OCI-LY7 (cell line): ENCODE results near the gene NF1. TPM values are rescaled to one million over a fixed set of nuclear protein-coding genes. Genes with fewer than 3 reads are reported as not detected.

ENCODE experiments used
- BruUV-seq: library from RNA; stranded (reverse); fragments of 400-500 nt; replicated peaks from 2 replicates; lab custom pipeline; 2021; lab: Mats Ljungman, UMichigan
- CTCF ChIA-PET: fragments of 300-600 bp; sonication (Branson Sonifier 250); formaldehyde crosslinking; loops from one replicate; lab custom pipeline; 2022; ENCODE audit warnings: antibody characterized with exemption; ENCODE audit not compliant: unreplicated experiment; lab: Charles Lee
- POLR2A ChIA-PET: fragments of 300-600 bp; sonication (Branson Sonifier 250); formaldehyde crosslinking; loops from one replicate; lab custom pipeline; 2022; ENCODE audit warnings: antibody characterized with exemption; lab: Charles Lee
- DNase-seq: peaks from one replicate; pipeline ENCODE4 v3.0.0-alpha.2; 2015; ENCODE audit warnings: low spot score
- H2AFZ ChIP-seq: fragments of 200-600 bp; sonication (generic), shearing (Covaris generic); 2 replicates; pipeline ENCODE4 v1.6.1; 2014; ENCODE audit warnings: mild to moderate bottlenecking, antibody characterized with exemption, low read length, moderate library complexity
- H3K27ac ChIP-seq: fragments of 200-600 bp; sonication (generic); 2 replicates; pipeline ENCODE4 v1.5.1; 2014; ENCODE audit warnings: mixed run types, low read depth, mild to moderate bottlenecking, moderate library complexity, low read length, inconsistent platforms; ENCODE audit not compliant: poor library complexity, severe bottlenecking
- H3K36me3 ChIP-seq: fragments of 200-600 bp; sonication (generic); 2 replicates; pipeline ENCODE4 v1.6.1; 2014; ENCODE audit warnings: mild to moderate bottlenecking, antibody characterized with exemption, low read length, moderate library complexity, mixed read lengths; ENCODE audit not compliant: insufficient read depth
- H3K4me1 ChIP-seq: fragments of 200-600 bp; sonication (generic); 2 replicates; pipeline ENCODE4 v1.5.1; 2014; ENCODE audit warnings: mild to moderate bottlenecking, low read length; ENCODE audit not compliant: insufficient read depth, poor library complexity, severe bottlenecking
- H3K4me2 ChIP-seq: fragments of 200-600 bp; sonication (generic); 2 replicates; pipeline ENCODE4 v1.6.1; 2014; ENCODE audit warnings: mild to moderate bottlenecking, low read length
- H3K4me3 ChIP-seq: fragments of 200-600 bp; sonication (generic); 2 replicates; pipeline ENCODE4 v1.5.1; 2014; ENCODE audit warnings: mild to moderate bottlenecking, low read depth, low read length; ENCODE audit not compliant: poor library complexity, severe bottlenecking
- H3K79me2 ChIP-seq: fragments of 200-600 bp; sonication (generic); 2 replicates; pipeline ENCODE4 v1.6.1; 2016; ENCODE audit warnings: low read depth, mild to moderate bottlenecking, low read length, moderate library complexity, mixed read lengths; ENCODE audit not compliant: insufficient read depth
- H3K9me2 ChIP-seq: fragments of 200-600 bp; sonication (generic); 2 replicates; pipeline ENCODE4 v1.6.1; 2016; ENCODE audit warnings: mild to moderate bottlenecking, low read length, mixed read lengths; ENCODE audit not compliant: insufficient read depth
- H3K9me3 ChIP-seq: fragments of 200-600 bp; sonication (generic); 2 replicates; pipeline ENCODE4 v1.6.1; 2014; ENCODE audit warnings: mild to moderate bottlenecking, mixed run types, low read length, mixed read lengths
- H4K20me1 ChIP-seq: fragments of 200-600 bp; sonication (generic); 2 replicates; pipeline ENCODE4 v1.6.1; 2014; ENCODE audit warnings: mild to moderate bottlenecking, antibody characterized with exemption, low read length, moderate library complexity, mixed read lengths; ENCODE audit not compliant: insufficient read depth
- CTCF ChIP-seq: fragments of 200-600 bp; sonication (generic); conservative IDR thresholded peaks from 2 replicates; pipeline ENCODE4 v1.5.1; 2014; ENCODE audit warnings: mild to moderate bottlenecking, antibody characterized with exemption, low read length, moderate library complexity, mixed read lengths
- EZH2phosphoT487 ChIP-seq: fragments of 200-600 bp; sonication (generic); IDR thresholded peaks from 2 replicates; pipeline ENCODE4 v1.6.1; 2018; ENCODE audit warnings: low read depth, borderline replicate concordance, mild to moderate bottlenecking, mixed run types, antibody characterized with exemption, low read length, moderate library complexity, mixed read lengths
- intact Hi-C: fragments of 100-400 bp; cut with micrococcal nuclease; formaldehyde crosslinking; loops from one replicate; pipeline ENCODE4 v1.10.0; 2022; ENCODE audit not compliant: unreplicated experiment
- total RNA-seq, 2 experiments: library from RNA; depleted of rRNA in 1 of 2; stranded (reverse); fragments of >200 nt in 1 of 2; shearing (Covaris generic) in 1 of 2; gene quantifications; 2 replicates each; pipeline ENCODE4 v1.2.3, GENCODE V29; 2014 to 2022

NF1 gene
- total RNA-seq, 2 experiments from 2014 or later: 38.7 to 64.8 TPM

GRCh38 chr17:31415640-31416502 lies 321.1 kb downstream of the NF1 start:
- Histone ChIP-seq H4K20me1 (no peaks in the 10 kb centered on the region), H2AFZ (no peak overlapping the region), H3K79me2 (no peaks in the 10 kb centered on the region), H3K4me3 (no peak overlapping the region), H3K27ac (no peak overlapping the region), H3K9me3 (no peaks in the 10 kb centered on the region), H3K4me1 (no peaks in the 10 kb centered on the region), H3K4me2 (no peak overlapping the region), H3K9me2 (no peaks in the 10 kb centered on the region), H3K36me3 (no peaks in the 10 kb centered on the region)
- POLR2A ChIA-PET: no interaction called here
- no TSS peak for BruUV-seq
- no peak for DNase-seq
- CTCF ChIA-PET: no interaction called here
- TF ChIP-seq CTCF: no peak
- no peak for TF ChIP-seq EZH2phosphoT487
- intact Hi-C loops: no loop called here

DNA sequence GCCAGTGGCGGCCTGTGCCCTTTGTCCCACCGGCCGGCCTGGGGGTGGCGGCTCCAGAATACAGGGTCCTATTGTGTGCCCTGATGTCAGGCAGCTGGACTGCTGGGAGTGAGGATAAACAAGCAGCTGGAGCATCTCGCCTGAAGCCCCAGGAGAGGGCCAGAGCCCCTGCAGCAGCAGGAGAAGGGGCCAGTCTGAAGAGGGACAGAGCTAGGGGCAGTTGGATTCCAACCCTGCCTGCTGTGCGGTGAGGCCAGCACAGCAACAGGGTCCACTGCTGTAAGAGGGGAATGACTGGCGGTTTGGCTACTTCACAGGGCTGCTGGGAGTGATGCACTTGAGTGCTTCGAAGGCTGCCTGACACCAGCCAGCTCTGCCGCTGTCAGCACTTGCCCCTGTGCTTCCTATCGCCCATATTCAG lies 321.7 kb downstream of the NF1 start:
- Histone ChIP-seq H3K4me1 (no peaks in the 10 kb centered on the region), H3K9me3 (no peaks in the 10 kb centered on the region), H3K4me3 (no peak overlapping the region), H3K36me3 (no peaks in the 10 kb centered on the region), H3K4me2 (no peak overlapping the region), H3K79me2 (no peaks in the 10 kb centered on the region), H2AFZ (no peak overlapping the region), H4K20me1 (no peaks in the 10 kb centered on the region), H3K9me2 (no peaks in the 10 kb centered on the region), H3K27ac (no peak overlapping the region)
- POLR2A ChIA-PET: no interaction called here
- CTCF ChIA-PET: no interaction called here
- BruUV-seq: no TSS peak
- DNase-seq: no peak
- intact Hi-C loops: no loop called here
- TF ChIP-seq CTCF (no peak), EZH2phosphoT487 (no peak)
